Measurements from ENCODE around the gene PRKCI.
A peak's percentile ranks its signal among the peaks of the same experiment; 100 is the strongest.
"Not testable (repeated sequence)": the region's sequence is repeated elsewhere in the genome, so short reads cannot be mapped to it uniquely, and the experiment has no call there.

The PRKCI gene

GRCh38 chr3:170204509-170204908 is 17.7 kb upstream of the PRKCI start:
- DNase-seq (no peak), ATAC-seq (replicated peaks) (no peak)
- Mint-ChIP-seq H3K9me3 (no peaks in the 10 kb centered on the region), H3K4me3 (no peak overlapping the region), H3K4me1 (ENCODE audit: low read depth in 2 of 2) (no peaks in the 10 kb centered on the region), H3K27ac (no peak overlapping the region), H3K36me3 (ENCODE audit: insufficient read depth) (peaks cover 3% of the 10 kb centered on the region), H3K27me3 (peaks cover 23 to 48% of the 10 kb centered on the region in 2 donors)

- DNase-seq (no peak), ATAC-seq (replicated peaks) (no peak)
- Mint-ChIP-seq H3K27me3 (peaks cover 30 to 55% of the 10 kb centered on the region in 2 donors), H3K4me3 (no peak overlapping the region), H3K36me3 (ENCODE audit: insufficient read depth) (peaks cover 3% of the 10 kb centered on the region), H3K4me1 (ENCODE audit: low read depth in 2 of 2) (no peaks in the 10 kb centered on the region), H3K9me3 (no peaks in the 10 kb centered on the region), H3K27ac (no peak overlapping the region)
Observed at GRCh38 chr3:170205302-170205701, 16.9 kb upstream of the PRKCI start.

GRCh38 chr3:170206164-170206762 is 16.0 kb upstream of the PRKCI start:
- not testable (repeated sequence) for H3K9me3 Mint-ChIP-seq; H3K4me3 Mint-ChIP-seq; H3K27ac Mint-ChIP-seq; ATAC-seq (replicated peaks); DNase-seq; H3K36me3 Mint-ChIP-seq (ENCODE audit: insufficient read depth); H3K4me1 Mint-ChIP-seq (ENCODE audit: low read depth in 2 of 2)
- H3K27me3 Mint-ChIP-seq = peaks cover 34 to 55% of the 10 kb centered on the region in 2 donors

GRCh38 chr3:170207717-170208116 is 14.5 kb upstream of the PRKCI start:
- peaks cover 3% of the 10 kb centered on the region for H3K36me3 Mint-ChIP-seq (ENCODE audit: insufficient read depth)
- H3K9me3 Mint-ChIP-seq = no peaks in the 10 kb centered on the region
- no peaks in the 10 kb centered on the region for H3K4me1 Mint-ChIP-seq (ENCODE audit: low read depth in 2 of 2)
- DNase-seq (no peak), ATAC-seq (replicated peaks) (no peak)
- H3K27me3 Mint-ChIP-seq = peaks cover 34 to 55% of the 10 kb centered on the region in 2 donors
- H3K27ac Mint-ChIP-seq = no peak overlapping the region
- H3K4me3 Mint-ChIP-seq = no peak overlapping the region

GRCh38 chr3:170211668-170212067 is 10.6 kb upstream of the PRKCI start:
- Mint-ChIP-seq H3K4me3 (no peak overlapping the region), H3K9me3 (no peaks in the 10 kb centered on the region), H3K27me3 (peaks cover 12 to 17% of the 10 kb centered on the region in 2 donors), H3K4me1 (ENCODE audit: low read depth in 2 of 2) (no peaks in the 10 kb centered on the region), H3K27ac (no peak overlapping the region), H3K36me3 (ENCODE audit: insufficient read depth) (no peaks in the 10 kb centered on the region)
- DNase-seq (no peak), ATAC-seq (replicated peaks) (no peak)

GRCh38 chr3:170219850-170220249 is 2.4 kb upstream of the PRKCI start:
- Mint-ChIP-seq H3K9me3 (no peaks in the 10 kb centered on the region), H3K4me3 (no peak overlapping the region), H3K4me1 (ENCODE audit: low read depth in 2 of 2) (peaks cover 8 to 15% of the 10 kb centered on the region in 2 donors), H3K36me3 (ENCODE audit: insufficient read depth) (no peaks in the 10 kb centered on the region), H3K27me3 (no peaks in the 10 kb centered on the region), H3K27ac (no peak overlapping the region)
- ATAC-seq (replicated peaks) (no peak), DNase-seq (no peak)

GRCh38 chr3:170220871-170221270 is 1.4 kb upstream of the PRKCI start:
- no peaks in the 10 kb centered on the region for H3K36me3 Mint-ChIP-seq (ENCODE audit: insufficient read depth)

GRCh38 chr3:170222647-170223541 is 670 bp downstream of the PRKCI start:
- Mint-ChIP-seq H3K27me3 (no peaks in the 10 kb centered on the region), H3K4me1 (ENCODE audit: low read depth in 2 of 2) (peaks cover 10 to 31% of the 10 kb centered on the region in 2 donors), H3K27ac (peak overlapping the region; percentile 96 to 97), H3K4me3 (peak overlapping the region; percentile 87 to 93), H3K9me3 (no peaks in the 10 kb centered on the region), H3K36me3 (ENCODE audit: insufficient read depth) (no peaks in the 10 kb centered on the region)
- ATAC-seq (replicated peaks) (peak; percentile 45), DNase-seq (peak in 2 of 3 experiments; percentile 5 to 28)

More at GRCh38 chr3:170220871-170221270, 1.4 kb upstream of the PRKCI start:
- no peaks in the 10 kb centered on the region for H3K9me3 Mint-ChIP-seq
- no peak for ATAC-seq (replicated peaks)
- DNase-seq = no peak
- H3K4me1 Mint-ChIP-seq (ENCODE audit: low read depth in 2 of 2) = peaks cover 10 to 19% of the 10 kb centered on the region in 2 donors
- no peaks in the 10 kb centered on the region for H3K27me3 Mint-ChIP-seq
- H3K4me3 Mint-ChIP-seq = peak overlapping the region; percentile 42 to 65
- H3K27ac Mint-ChIP-seq = no peak overlapping the region

- H3K4me1 Mint-ChIP-seq (ENCODE audit: low read depth in 2 of 2) = peaks cover 10 to 35% of the 10 kb centered on the region in 2 donors
- H3K27ac Mint-ChIP-seq = peak overlapping the region in 1 of 2 donors; percentile 97
- no peak for DNase-seq
- no peaks in the 10 kb centered on the region for H3K27me3 Mint-ChIP-seq
- no peaks in the 10 kb centered on the region for H3K9me3 Mint-ChIP-seq
- H3K4me3 Mint-ChIP-seq = peak overlapping the region in 1 of 2 donors; percentile 9
- no peaks in the 10 kb centered on the region for H3K36me3 Mint-ChIP-seq (ENCODE audit: insufficient read depth)
- ATAC-seq (replicated peaks) = no peak
Observed at GRCh38 chr3:170225166-170225565, 2.9 kb downstream of the PRKCI start.

GRCh38 chr3:170226426-170226960 is 4.3 kb downstream of the PRKCI start:
- no peaks in the 10 kb centered on the region for H3K27me3 Mint-ChIP-seq
- ATAC-seq (replicated peaks) (no peak), DNase-seq (no peak)
- no peaks in the 10 kb centered on the region for H3K9me3 Mint-ChIP-seq
- H3K36me3 Mint-ChIP-seq (ENCODE audit: insufficient read depth) = no peaks in the 10 kb centered on the region
- no peak overlapping the region for H3K27ac Mint-ChIP-seq
- peaks cover 10 to 35% of the 10 kb centered on the region in 2 donors for H3K4me1 Mint-ChIP-seq (ENCODE audit: low read depth in 2 of 2)
- H3K4me3 Mint-ChIP-seq = no peak overlapping the region

GRCh38 chr3:170228093-170228766 is 6.0 kb downstream of the PRKCI start:
- Mint-ChIP-seq H3K27ac (no peak overlapping the region), H3K4me1 (ENCODE audit: low read depth in 2 of 2) (peaks cover 6 to 31% of the 10 kb centered on the region in 2 donors), H3K27me3 (no peaks in the 10 kb centered on the region), H3K4me3 (no peak overlapping the region), H3K36me3 (ENCODE audit: insufficient read depth) (peaks cover 6% of the 10 kb centered on the region), H3K9me3 (no peaks in the 10 kb centered on the region)
- ATAC-seq (replicated peaks) = no peak
- DNase-seq = no peak

GRCh38 chr3:170232266-170232665 is 10.0 kb downstream of the PRKCI start:
- Mint-ChIP-seq H3K9me3 (no peaks in the 10 kb centered on the region), H3K4me3 (no peak overlapping the region), H3K27me3 (no peaks in the 10 kb centered on the region), H3K4me1 (ENCODE audit: low read depth in 2 of 2) (peaks cover 0 to 13% of the 10 kb centered on the region in 2 donors), H3K27ac (no peak overlapping the region), H3K36me3 (ENCODE audit: insufficient read depth) (peaks cover 20% of the 10 kb centered on the region)
- ATAC-seq (replicated peaks) = no peak
- DNase-seq = no peak

GRCh38 chr3:170233530-170233929 is 11.3 kb downstream of the PRKCI start:
- Mint-ChIP-seq H3K27ac (no peak overlapping the region), H3K9me3 (no peaks in the 10 kb centered on the region), H3K27me3 (no peaks in the 10 kb centered on the region), H3K4me1 (ENCODE audit: low read depth in 2 of 2) (peaks cover 0 to 7% of the 10 kb centered on the region in 2 donors), H3K36me3 (ENCODE audit: insufficient read depth) (peaks cover 26% of the 10 kb centered on the region), H3K4me3 (no peak overlapping the region)
- ATAC-seq (replicated peaks) (no peak), DNase-seq (no peak)

All from effector memory CD8-positive, alpha-beta T cell (primary cell).